ENCODE results near the gene DGKB. TPM values are rescaled to one million over a fixed set of nuclear protein-coding genes. Genes with fewer than 3 reads are reported as not detected.

Gene DGKB
- total RNA-seq, 1 experiment from 2014 or later: 0.48 TPM

DNA sequence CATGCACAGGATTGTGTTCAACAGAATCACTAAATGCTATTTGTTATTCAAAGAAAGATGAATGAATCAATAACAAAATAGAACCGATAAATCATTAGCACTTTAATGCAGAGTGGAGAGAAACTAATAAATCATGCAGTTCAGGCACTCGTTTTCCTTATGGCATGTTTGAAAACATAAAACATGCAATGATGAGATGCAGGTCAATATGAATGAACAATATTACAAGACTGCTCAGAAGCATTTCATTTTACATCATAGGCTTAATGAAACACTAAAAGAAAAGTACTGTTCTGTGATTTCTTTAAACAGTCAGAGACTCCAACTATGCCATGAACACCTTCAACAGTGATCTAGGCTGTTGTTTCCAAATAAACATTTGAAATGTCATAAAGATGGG lies 755.0 kb downstream of the DGKB start:
- H3K27ac ChIP-seq: no peak overlapping the region
- no peaks in the 10 kb centered on the region for H3K36me3 ChIP-seq (ENCODE audit: low read depth)
- TF ChIP-seq, protein P1, sequence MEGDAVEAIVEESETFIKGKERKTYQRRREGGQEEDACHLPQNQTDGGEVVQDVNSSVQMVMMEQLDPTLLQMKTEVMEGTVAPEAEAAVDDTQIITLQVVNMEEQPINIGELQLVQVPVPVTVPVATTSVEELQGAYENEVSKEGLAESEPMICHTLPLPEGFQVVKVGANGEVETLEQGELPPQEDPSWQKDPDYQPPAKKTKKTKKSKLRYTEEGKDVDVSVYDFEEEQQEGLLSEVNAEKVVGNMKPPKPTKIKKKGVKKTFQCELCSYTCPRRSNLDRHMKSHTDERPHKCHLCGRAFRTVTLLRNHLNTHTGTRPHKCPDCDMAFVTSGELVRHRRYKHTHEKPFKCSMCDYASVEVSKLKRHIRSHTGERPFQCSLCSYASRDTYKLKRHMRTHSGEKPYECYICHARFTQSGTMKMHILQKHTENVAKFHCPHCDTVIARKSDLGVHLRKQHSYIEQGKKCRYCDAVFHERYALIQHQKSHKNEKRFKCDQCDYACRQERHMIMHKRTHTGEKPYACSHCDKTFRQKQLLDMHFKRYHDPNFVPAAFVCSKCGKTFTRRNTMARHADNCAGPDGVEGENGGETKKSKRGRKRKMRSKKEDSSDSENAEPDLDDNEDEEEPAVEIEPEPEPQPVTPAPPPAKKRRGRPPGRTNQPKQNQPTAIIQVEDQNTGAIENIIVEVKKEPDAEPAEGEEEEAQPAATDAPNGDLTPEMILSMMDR (conservative IDR thresholded peaks at IDR 0.05): no peak
- TF ChIP-seq EZH2 (IDR thresholded peaks at IDR 0.05; ENCODE audit: low read depth): no peak
- H2AFZ ChIP-seq: no peak overlapping the region
- no peaks in the 10 kb centered on the region for H3K27me3 ChIP-seq (ENCODE audit: insufficient read depth, low read depth)
- intact Hi-C loops (cut with micrococcal nuclease; ENCODE audit: unreplicated experiment): no loop called here
- CTCF ChIA-PET: no interaction called here
- no peaks in the 10 kb centered on the region for H3F3A ChIP-seq (ENCODE audit: insufficient read depth, low read depth)
- H3K9me3 ChIP-seq (ENCODE audit: insufficient read depth, low read depth): no peaks in the 10 kb centered on the region
- no peaks in the 10 kb centered on the region for H3K4me1 ChIP-seq (replicated peaks; ENCODE audit: insufficient read depth)
- H3K9me2 ChIP-seq (ENCODE audit: insufficient read depth): no peaks in the 10 kb centered on the region
- no peaks in the 10 kb centered on the region for H4K20me1 ChIP-seq (ENCODE audit: insufficient read depth)
- BruUV-seq (replicated peaks): no TSS peak
- no peaks in the 10 kb centered on the region for H3K79me2 ChIP-seq (ENCODE audit: low read depth)
- no peak overlapping the region for H3K4me2 ChIP-seq
- POLR2A ChIA-PET (ENCODE audit: unreplicated experiment): interaction anchor here (0.5 kb wide), 1 partner anchor 29 kb away, joined by 3 read pairs; no protein-coding TSS in a partner anchor
- H3K4me3 ChIP-seq: no peak overlapping the region
- DNase-seq: no peak

DNA sequence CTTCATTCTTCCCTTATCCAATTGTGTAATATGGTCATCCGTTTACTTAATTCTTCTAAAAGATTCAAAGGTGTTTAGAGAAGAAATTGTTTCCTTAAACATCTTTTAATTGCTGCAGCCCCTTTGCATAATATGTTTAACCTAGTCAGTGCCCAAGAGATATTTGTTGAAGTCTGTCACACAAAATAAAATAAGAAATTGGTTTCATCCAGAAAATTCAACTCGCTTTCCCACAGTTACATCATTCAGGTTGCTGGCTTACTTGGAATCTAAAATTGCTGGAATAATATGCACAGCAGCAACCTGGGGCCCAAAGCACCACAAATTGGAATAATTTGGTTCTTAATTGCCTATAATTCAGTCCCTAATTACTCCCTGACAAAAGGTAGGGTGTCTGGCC lies 758.0 kb downstream of the DGKB start:
- no TSS peak for BruUV-seq (replicated peaks)
- no peaks in the 10 kb centered on the region for H3K9me2 ChIP-seq (ENCODE audit: insufficient read depth)
- intact Hi-C loops (cut with micrococcal nuclease; ENCODE audit: unreplicated experiment): no loop called here
- ChIA-PET POLR2A (ENCODE audit: unreplicated experiment) (no interaction called here), CTCF (no interaction called here)
- H3K4me2 ChIP-seq: no peak overlapping the region
- no peaks in the 10 kb centered on the region for H3K9me3 ChIP-seq (ENCODE audit: insufficient read depth, low read depth)
- H3K36me3 ChIP-seq (ENCODE audit: low read depth): no peaks in the 10 kb centered on the region
- H3F3A ChIP-seq (ENCODE audit: insufficient read depth, low read depth): no peaks in the 10 kb centered on the region
- DNase-seq: no peak
- no peaks in the 10 kb centered on the region for H3K79me2 ChIP-seq (ENCODE audit: low read depth)
- no peak overlapping the region for H3K27ac ChIP-seq
- H2AFZ ChIP-seq: no peak overlapping the region
- no peaks in the 10 kb centered on the region for H4K20me1 ChIP-seq (ENCODE audit: insufficient read depth)
- TF ChIP-seq, protein P1 (conservative IDR thresholded peaks at IDR 0.05): no peak
- no peak for TF ChIP-seq EZH2 (IDR thresholded peaks at IDR 0.05; ENCODE audit: low read depth)
- H3K4me3 ChIP-seq: no peak overlapping the region
- H3K4me1 ChIP-seq (replicated peaks; ENCODE audit: insufficient read depth): no peaks in the 10 kb centered on the region
- H3K27me3 ChIP-seq (ENCODE audit: insufficient read depth, low read depth): no peaks in the 10 kb centered on the region

DNA sequence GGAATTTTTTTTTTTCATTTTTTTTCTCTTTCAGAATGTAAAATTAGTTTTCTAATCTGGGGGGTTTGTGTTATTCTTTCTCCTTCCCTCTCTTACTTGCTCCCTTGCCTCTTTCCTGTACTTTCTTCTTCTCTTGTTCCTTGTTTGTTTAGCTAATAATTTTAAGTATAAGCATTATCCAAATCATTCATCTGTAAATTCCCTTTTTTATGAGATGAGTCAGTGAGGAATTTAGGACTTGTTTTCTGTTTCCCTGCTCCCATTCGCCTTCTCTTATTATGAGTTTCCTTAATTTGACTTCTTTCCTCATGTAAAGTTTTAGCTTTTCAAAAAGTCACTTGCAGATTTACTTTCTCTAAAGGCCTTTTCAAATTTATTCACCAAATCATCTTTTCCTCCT lies 758.4 kb downstream of the DGKB start:
- no peak for TF ChIP-seq EZH2 (IDR thresholded peaks at IDR 0.05; ENCODE audit: low read depth)
- TF ChIP-seq, protein P1 (conservative IDR thresholded peaks at IDR 0.05): no peak
- no peak for DNase-seq
- intact Hi-C loops (cut with micrococcal nuclease; ENCODE audit: unreplicated experiment): no loop called here
- Histone ChIP-seq H4K20me1 (ENCODE audit: insufficient read depth) (no peaks in the 10 kb centered on the region), H3K4me3 (no peak overlapping the region), H3K9me2 (ENCODE audit: insufficient read depth) (no peaks in the 10 kb centered on the region), H3K79me2 (ENCODE audit: low read depth) (no peaks in the 10 kb centered on the region), H3K4me2 (no peak overlapping the region), H3K9me3 (ENCODE audit: insufficient read depth, low read depth) (no peaks in the 10 kb centered on the region), H3K4me1 (replicated peaks; ENCODE audit: insufficient read depth) (no peaks in the 10 kb centered on the region), H3K27me3 (ENCODE audit: insufficient read depth, low read depth) (no peaks in the 10 kb centered on the region), H3F3A (ENCODE audit: insufficient read depth, low read depth) (no peaks in the 10 kb centered on the region), H3K36me3 (ENCODE audit: low read depth) (no peaks in the 10 kb centered on the region), H2AFZ (no peak overlapping the region), H3K27ac (no peak overlapping the region)
- no TSS peak for BruUV-seq (replicated peaks)
- POLR2A ChIA-PET (ENCODE audit: unreplicated experiment): no interaction called here
- CTCF ChIA-PET: no interaction called here

All from PC-9 (cell line).